H1 (cell line): ENCODE measurements around the gene RFXAP.

Experiments used
- CTCF ChIP-seq, 3 experiments: IDR thresholded peaks; 1 replicate in 2 of 3; 2 replicates in 1 of 3; pipeline versions ENCODE4 v1.5.1 to v1.6.1; 2011; ENCODE audit warnings: low read length in 3 of 3, mild to moderate bottlenecking in 3 of 3, inconsistent platforms in 2 of 3, low read depth in 1 of 3, moderate library complexity in 1 of 3; ENCODE audit not compliant: insufficient read depth in 1 of 3; ENCODE audit errors: control extremely low read depth in 1 of 3
- JUN ChIP-seq: IDR thresholded peaks from 2 replicates; pipeline ENCODE4 v1.6.1; 2011; ENCODE audit warnings: low read depth, mild to moderate bottlenecking, improper control_type of control experiment, low read length
- MAFK ChIP-seq: IDR thresholded peaks from 2 replicates; pipeline ENCODE4 v1.6.1; 2012; ENCODE audit warnings: low read depth, mild to moderate bottlenecking, improper control_type of control experiment, low read length
- TF ChIP-seq, protein P1 (sequence below): IDR thresholded peaks from 2 replicates; pipeline ENCODE4 v1.6.1; 2012; ENCODE audit warnings: inconsistent platforms

- TF ChIP-seq CTCF (IDR thresholded peaks at IDR 0.05; ENCODE audit: control extremely low read depth in 1 of 3, insufficient read depth in 1 of 3, low read depth in 1 of 3, low read length in 3 of 3), result no peak
- no peak for TF ChIP-seq MAFK
- TF ChIP-seq, protein P1, sequence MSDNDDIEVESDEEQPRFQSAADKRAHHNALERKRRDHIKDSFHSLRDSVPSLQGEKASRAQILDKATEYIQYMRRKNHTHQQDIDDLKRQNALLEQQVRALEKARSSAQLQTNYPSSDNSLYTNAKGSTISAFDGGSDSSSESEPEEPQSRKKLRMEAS, result no peak
- TF ChIP-seq JUN, result no peak
Observed at GRCh38 chr13:36859259-36859658, 40.2 kb downstream of the RFXAP start.
